GM12864 (cell line): ENCODE data around the gene TCTN3.
"Not testable (repeated sequence)": the region's sequence is repeated elsewhere in the genome, so short reads cannot be mapped to it uniquely, and the experiment has no call there.

Source experiments
- DNase-seq: peaks from one replicate; pipeline ENCODE4 v3.0.0-alpha.2; 2011; ENCODE audit warnings: low read depth
- H3K4me3 ChIP-seq: 2 replicates; pipeline ENCODE4 v1.5.1; 2011; ENCODE audit warnings: mild to moderate bottlenecking, low read depth, low read length, control low read depth
- CTCF ChIP-seq: IDR thresholded peaks from 2 replicates; pipeline ENCODE4 v1.5.1; 2011; ENCODE audit warnings: low read depth, mild to moderate bottlenecking, moderate library complexity, low read length, control low read depth, inconsistent platforms; ENCODE audit errors: missing control alignments

Gene TCTN3

GRCh38 chr10:95729323-95730055 lies 35.8 kb upstream of the TCTN3 start:
- DNase-seq = no peak
- TF ChIP-seq CTCF = no peak
- H3K4me3 ChIP-seq = no peak overlapping the region

DNA sequence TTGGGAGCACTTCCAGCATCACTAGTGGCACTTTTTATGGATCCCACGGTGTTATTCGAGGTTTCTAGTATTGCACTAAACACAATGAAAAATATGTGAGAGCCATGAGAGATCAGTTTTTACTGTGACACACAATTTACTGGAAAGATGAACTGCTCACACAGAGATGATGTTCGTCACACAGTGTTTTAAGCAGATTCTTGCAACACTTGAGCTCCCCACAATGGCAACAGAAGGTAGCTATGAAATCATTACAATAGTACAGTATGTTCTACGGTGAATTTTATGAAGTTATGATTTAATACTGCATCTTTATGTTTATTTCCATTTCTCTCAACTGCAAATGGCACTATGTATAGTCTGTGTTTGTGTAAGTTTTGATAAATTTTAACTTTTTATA lies 34.8 kb upstream of the TCTN3 start:
- DNase-seq = no peak

GRCh38 chr10:95722496-95722895 lies 28.8 kb upstream of the TCTN3 start:
- not testable (repeated sequence) for DNase-seq, H3K4me3 ChIP-seq

More for the DNA sequence above, 34.8 kb upstream of the TCTN3 start:
- TF ChIP-seq CTCF = no peak
- no peak overlapping the region for H3K4me3 ChIP-seq

- not testable (repeated sequence) for H3K4me3 ChIP-seq, DNase-seq
Observed at GRCh38 chr10:95720745-95721144, 27.0 kb upstream of the TCTN3 start.

GRCh38 chr10:95716866-95717265 lies 23.1 kb upstream of the TCTN3 start:
- TF ChIP-seq CTCF = no peak
- H3K4me3 ChIP-seq = no peak overlapping the region
- no peak for DNase-seq

DNA sequence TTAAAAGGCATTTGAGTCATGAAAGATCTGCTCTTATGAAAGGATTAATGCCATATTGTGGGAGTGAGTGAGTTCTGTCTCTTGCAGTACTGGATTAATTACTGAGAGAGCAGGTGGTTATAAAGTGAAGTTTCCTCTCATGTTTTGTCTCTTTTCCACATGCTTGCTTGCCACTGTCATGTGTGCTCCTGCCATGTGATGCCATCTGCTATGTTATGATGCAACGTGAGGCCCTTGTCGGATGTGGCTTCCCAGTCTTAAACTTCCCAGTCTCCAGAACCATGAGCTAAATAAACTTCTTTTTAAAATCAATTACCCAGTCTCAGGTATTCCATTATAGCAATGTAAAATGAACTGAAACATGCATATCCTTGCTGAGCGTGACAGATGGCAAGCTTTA lies 22.7 kb upstream of the TCTN3 start:
- TF ChIP-seq CTCF = no peak
- DNase-seq = no peak
- no peak overlapping the region for H3K4me3 ChIP-seq

DNA sequence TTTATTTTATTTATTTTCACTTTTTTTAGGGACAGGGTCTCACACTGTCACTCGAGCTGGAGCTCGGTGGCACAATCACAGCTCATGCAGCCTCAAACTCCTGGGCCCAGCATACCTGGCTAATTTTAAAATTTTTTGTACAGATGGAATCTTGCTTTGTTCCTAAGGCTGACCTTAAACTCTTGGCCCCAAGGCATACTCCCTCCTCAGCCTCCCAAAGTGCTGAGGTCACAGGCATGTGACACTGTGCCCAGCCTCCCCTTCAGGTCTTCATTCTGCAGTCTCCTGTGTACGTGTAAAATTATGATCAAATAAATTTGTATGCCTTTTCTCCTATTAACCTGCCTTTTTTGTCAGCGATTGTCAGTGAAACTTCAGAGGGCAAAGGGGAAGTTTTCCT lies 17.8 kb upstream of the TCTN3 start:
- TF ChIP-seq CTCF = no peak

GRCh38 chr10:95706990-95707389 lies 13.3 kb upstream of the TCTN3 start:
- no peak for DNase-seq
- TF ChIP-seq CTCF = no peak

More for the DNA sequence above, 17.8 kb upstream of the TCTN3 start:
- H3K4me3 ChIP-seq = no peak overlapping the region
- DNase-seq = no peak

More at GRCh38 chr10:95706990-95707389, 13.3 kb upstream of the TCTN3 start:
- no peak overlapping the region for H3K4me3 ChIP-seq
